MG63 (cell line): Measurements from ENCODE around the gene CHGA. TPM values are rescaled to one million over a fixed set of nuclear protein-coding genes. Genes with fewer than 3 reads are reported as not detected.

Experiments used
- DNase-seq: peaks from one replicate; pipeline ENCODE4 v3.0.0-alpha.2; 2020
- H3K27me3 ChIP-seq: fragments of 250-450 bp; sonication (Bioruptor Pico); 2 replicates; pipeline ENCODE4 v1.5.1; 2020; ENCODE audit warnings: mild to moderate bottlenecking, moderate library complexity
- H3K36me3 ChIP-seq: fragments of 250-450 bp; sonication (Bioruptor Pico); 2 replicates; pipeline ENCODE4 v1.5.1; 2020; ENCODE audit warnings: mild to moderate bottlenecking, moderate library complexity
- H3K4me3 ChIP-seq: fragments of 250-450 bp; sonication (Bioruptor Pico); 2 replicates; pipeline ENCODE4 v1.5.1; 2020; ENCODE audit warnings: mild to moderate bottlenecking, moderate library complexity
- H3K9me3 ChIP-seq: fragments of 250-450 bp; sonication (Bioruptor Pico); 2 replicates; pipeline ENCODE4 v1.5.1; 2020; ENCODE audit warnings: mild to moderate bottlenecking, moderate library complexity
- total RNA-seq: library from RNA; depleted of rRNA; stranded (reverse); fragments of >200 nt; shearing (Covaris generic); gene quantifications from 2 replicates; pipeline ENCODE4 v1.2.3, GENCODE V29; 2014; ENCODE audit warnings: low replicate concordance

CHGA gene
- total RNA-seq, 1 experiment from 2014 or later, result not detected

DNA sequence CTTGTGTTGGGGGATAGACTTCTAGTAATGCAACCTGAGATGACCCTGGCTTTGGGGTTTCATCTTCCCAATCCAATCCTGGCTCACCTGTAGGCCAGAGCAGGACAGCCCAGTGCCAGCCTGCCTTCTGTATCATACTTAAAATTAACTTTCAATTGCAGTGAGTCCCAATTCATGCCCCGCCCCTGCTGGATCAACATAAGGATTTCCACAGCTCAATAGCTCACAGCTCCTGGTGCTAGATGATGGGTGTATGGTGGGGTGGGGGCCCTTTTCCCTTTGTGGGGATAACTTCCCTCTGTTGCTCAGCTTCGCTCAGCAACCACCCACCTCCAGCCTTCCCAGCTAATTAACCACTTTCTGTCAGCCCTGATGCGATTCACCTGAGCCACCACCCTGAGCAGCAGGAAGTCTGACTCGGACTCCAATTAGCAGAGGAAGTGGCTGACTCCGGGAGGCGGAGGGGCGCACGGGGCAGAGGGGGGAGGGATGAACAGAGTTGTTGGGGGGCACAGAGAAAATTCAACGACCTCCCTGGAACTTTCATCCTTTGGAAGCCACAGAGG lies 24.3 kb upstream of the CHGA start:
- no peaks in the 10 kb centered on the region for H3K9me3 ChIP-seq
- no peak for DNase-seq

DNA sequence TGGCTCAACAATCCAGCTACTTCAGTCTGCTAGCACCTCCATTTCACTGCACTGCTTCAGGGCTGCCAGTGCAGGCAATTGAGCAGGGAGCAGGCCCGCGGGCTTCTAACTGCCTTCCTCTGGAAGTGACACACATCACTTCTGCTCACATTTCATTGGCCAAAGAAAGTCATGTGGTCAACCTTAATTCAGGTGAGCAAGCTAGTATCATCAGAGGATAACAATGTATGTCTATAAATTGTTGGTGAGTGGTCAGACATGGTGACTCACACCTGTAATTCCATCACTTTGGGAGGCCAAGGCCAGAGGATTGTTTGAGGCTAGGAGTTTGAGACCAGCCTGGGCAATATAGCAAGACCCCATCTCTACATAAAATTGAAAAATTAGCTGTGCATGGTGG lies 22.3 kb upstream of the CHGA start:
- no peaks in the 10 kb centered on the region for H3K36me3 ChIP-seq
- no peak for DNase-seq
- no peaks in the 10 kb centered on the region for H3K9me3 ChIP-seq
- H3K27me3 ChIP-seq, result 0 out of 2 replicates have a peak, but pooled peaks cover 3% of the 10 kb centered on the region
- H3K4me3 ChIP-seq, result no peak overlapping the region

More for the DNA sequence above, 24.3 kb upstream of the CHGA start:
- Histone ChIP-seq H3K36me3 (no peaks in the 10 kb centered on the region), H3K27me3 (0 out of 2 replicates have a peak, but pooled peaks cover 3% of the 10 kb centered on the region), H3K4me3 (no peak overlapping the region)

DNA sequence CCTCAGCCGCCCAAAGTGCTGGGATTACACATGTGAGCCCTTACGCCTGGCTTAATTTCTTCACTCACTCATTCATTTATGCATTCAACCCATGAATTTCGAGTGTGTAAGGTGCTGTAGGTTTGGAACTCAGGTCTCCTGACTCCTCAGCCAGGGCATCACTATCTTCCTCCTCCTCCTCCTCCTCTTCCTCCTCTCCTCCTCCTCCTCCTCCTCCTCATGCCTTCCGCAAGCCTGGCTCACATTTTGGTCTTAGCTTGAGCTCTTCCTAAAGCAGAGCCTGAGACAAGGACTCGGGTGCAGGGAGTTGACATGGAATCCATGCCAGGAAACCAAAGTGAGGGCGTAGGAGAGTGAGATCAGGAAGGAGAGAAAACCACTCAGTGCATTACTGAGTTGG lies 20.8 kb upstream of the CHGA start:
- no peak for DNase-seq
- Histone ChIP-seq H3K9me3 (no peaks in the 10 kb centered on the region), H3K4me3 (no peak overlapping the region), H3K27me3 (0 out of 2 replicates have a peak, but pooled peaks cover 3% of the 10 kb centered on the region), H3K36me3 (no peaks in the 10 kb centered on the region)

DNA sequence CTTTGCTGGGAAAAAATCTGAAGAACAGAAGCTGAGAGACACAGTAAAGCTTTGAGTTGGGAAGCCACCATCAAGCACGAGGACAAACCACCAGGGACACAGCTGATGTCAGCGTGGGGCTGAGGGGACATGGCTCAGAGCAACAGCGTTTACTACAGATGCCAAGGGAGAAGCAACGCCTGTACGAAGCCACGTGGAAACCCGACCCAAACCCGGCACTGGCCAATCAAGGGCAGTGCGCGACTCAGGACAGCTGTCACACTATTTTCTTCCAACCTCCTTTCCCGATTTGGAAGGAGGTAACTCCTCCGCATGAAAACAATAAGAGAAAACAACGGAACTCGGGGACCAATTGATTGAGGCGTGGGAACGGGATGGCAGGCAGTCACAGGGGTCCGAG lies 20.2 kb upstream of the CHGA start:
- H3K4me3 ChIP-seq, result no peak overlapping the region
- 0 out of 2 replicates have a peak, but pooled peaks cover 3% of the 10 kb centered on the region for H3K27me3 ChIP-seq
- no peaks in the 10 kb centered on the region for H3K9me3 ChIP-seq
- no peak for DNase-seq
- no peaks in the 10 kb centered on the region for H3K36me3 ChIP-seq

DNA sequence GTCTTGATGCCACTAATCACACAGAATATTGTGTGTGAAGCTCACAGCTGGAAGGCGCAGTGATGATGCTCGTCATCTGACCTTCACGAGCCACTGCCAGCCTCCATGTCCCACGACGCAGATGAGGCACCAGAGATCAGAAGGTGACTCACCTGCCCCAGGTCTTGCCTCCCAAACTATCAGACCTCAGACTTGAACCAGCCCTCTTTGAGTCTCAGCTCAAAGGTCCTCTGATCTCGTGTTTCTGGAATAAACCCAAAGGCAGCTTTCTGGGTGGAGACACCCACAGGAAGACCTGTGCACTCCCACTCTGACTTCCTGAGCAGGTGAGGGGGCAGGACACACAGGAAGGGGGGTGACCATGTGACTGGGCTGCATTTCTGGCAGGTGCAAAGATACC lies 19.6 kb upstream of the CHGA start:
- H3K4me3 ChIP-seq, result no peak overlapping the region
- no peaks in the 10 kb centered on the region for H3K9me3 ChIP-seq
- DNase-seq, result no peak
- no peaks in the 10 kb centered on the region for H3K36me3 ChIP-seq
- 0 out of 2 replicates have a peak, but pooled peaks cover 3% of the 10 kb centered on the region for H3K27me3 ChIP-seq

DNA sequence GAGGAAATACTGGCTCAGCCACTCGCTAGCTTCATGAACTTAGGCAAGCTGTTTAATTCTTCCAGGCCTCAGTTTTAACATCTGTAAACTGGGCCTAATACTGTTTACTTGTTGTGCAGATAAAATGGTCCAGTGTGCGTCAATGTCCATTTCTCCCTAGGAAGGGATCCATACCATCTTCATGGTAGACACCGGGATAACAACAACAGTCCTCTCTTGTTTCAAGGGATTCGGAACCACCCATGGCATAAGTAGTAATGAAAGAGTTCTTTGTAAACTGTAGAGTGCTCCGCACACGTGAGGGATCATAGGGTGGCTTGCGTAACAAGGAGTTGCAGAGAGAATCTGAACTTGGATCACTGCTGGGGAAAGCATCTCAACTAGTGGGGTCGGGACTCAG lies 17.3 kb upstream of the CHGA start:
- H3K27me3 ChIP-seq, result 0 out of 2 replicates have a peak, but pooled peaks cover 3% of the 10 kb centered on the region
- H3K4me3 ChIP-seq, result no peak overlapping the region
- no peak for DNase-seq
- H3K36me3 ChIP-seq, result no peaks in the 10 kb centered on the region
- H3K9me3 ChIP-seq, result no peaks in the 10 kb centered on the region

DNA sequence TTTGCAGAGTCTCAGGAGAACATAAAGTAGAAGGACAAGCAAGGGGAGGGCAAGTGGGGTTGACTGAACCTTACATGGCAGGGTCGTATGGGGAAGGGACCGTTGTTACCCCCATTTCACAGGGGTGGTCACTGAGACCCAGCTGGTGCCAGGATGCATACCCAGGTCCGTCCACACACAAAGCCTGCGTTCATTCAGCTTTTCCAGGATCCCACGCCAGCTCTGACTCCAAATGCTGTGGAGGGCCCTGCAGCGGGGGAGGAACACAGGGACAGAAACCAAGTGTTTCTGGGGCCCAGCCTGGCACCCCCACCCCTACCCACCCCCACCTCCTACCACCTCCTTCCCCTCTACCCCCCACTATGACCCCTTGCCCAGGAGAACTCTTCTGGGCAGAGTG lies 16.5 kb upstream of the CHGA start:
- no peak for DNase-seq
- Histone ChIP-seq H3K36me3 (no peaks in the 10 kb centered on the region), H3K9me3 (no peaks in the 10 kb centered on the region), H3K4me3 (no peak overlapping the region), H3K27me3 (0 out of 2 replicates have a peak, but pooled peaks cover 3% of the 10 kb centered on the region)

DNA sequence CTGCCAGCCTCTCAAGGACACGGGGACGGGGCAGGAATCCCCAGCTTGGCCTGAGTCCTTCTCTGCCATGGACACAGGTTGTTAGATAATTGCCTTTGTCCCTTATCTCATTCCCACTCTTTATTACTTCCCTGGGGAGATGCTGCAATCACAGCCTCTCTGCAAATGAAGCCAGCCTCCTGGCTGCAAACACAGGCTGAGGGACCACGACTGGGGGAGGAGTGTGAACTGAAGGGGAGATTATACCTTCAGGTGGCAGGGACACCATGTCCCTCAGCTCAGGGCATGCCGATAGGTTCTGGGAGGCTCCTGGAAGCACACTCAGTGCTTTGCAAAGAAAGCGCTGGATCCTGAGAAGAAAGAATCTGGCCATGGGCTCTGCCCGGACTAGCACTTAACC lies 16.1 kb upstream of the CHGA start:
- H3K4me3 ChIP-seq, result no peak overlapping the region
- no peaks in the 10 kb centered on the region for H3K9me3 ChIP-seq
- 0 out of 2 replicates have a peak, but pooled peaks cover 3% of the 10 kb centered on the region for H3K27me3 ChIP-seq
- no peaks in the 10 kb centered on the region for H3K36me3 ChIP-seq
- no peak for DNase-seq

DNA sequence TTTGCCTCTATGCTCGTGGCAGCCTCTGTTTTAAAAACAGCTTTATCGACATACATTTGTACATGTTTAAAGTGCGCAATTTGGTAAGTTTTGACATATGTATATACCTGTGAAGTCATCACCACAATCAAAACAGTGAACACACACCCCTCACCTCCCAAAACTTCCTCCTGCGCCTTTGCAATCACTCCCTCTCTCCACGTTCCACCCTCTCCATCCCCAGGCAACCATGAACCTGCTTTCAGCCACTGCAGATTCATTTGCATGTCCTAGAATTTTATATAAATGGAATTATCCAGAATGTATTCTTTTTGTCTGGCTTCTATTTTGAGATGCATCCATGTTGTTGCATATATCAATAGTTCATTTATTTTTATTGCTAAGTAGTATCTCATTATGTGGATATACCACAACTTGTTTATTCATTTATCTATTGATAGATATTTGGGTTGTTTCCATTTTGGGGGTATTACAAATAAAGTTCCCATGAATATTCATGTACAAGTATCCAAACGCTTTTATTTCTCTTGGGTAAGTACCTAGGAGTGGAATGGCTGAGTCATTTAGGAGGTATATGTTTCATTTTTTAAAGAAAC lies 15.5 kb upstream of the CHGA start:
- no peak overlapping the region for H3K4me3 ChIP-seq
- no peak for DNase-seq
- H3K9me3 ChIP-seq, result no peaks in the 10 kb centered on the region
- no peaks in the 10 kb centered on the region for H3K36me3 ChIP-seq
- 0 out of 2 replicates have a peak, but pooled peaks cover 1% of the 10 kb centered on the region for H3K27me3 ChIP-seq

DNA sequence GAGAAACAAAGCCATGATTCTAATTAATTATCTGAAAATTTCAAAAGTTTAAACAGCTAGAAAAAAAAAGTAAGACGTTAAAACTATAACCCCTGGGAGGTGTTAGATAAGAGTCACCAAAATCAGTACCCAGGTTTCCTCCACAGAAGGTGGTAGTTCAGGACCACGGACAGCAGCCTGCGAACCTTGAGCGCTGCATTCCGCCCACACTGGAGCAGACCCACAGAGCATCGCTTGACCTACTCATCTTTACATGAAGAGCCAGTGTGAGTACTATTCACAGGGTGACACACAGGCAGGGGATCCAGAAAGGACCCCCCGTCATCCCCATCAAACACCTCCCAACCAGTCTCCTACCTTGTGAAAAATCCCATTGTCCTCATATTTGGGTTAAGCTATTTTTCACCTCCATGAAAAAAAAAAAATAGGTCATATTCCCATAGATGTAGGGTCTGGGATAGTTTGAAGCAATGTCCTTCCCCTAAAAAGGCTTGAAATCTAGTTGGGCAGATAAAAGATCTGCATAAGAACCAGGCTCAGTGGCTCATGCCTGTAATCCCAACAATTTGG lies 8.8 kb upstream of the CHGA start:
- H3K9me3 ChIP-seq, result no peaks in the 10 kb centered on the region
- no peaks in the 10 kb centered on the region for H3K27me3 ChIP-seq
- DNase-seq, result no peak
- H3K36me3 ChIP-seq, result no peaks in the 10 kb centered on the region
- no peak overlapping the region for H3K4me3 ChIP-seq

DNA sequence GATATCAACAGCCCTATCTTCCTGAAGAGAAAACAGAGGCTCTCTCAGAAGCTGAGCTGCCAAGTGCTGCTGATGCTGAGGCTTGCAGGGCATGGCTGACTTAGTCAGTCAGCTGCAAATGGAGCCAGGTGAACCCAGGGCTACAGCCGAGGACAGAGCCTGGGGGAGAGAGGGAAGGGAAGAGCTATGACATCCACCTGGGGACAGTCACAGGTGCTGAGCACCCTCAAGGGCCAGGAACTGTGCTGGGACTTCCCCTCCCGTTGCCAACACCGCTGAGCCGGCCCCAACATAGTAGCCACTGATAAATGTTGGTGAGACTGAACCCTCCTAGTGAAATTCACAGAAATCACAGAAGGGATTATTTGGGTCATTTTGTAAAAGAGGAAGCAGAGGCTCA lies 6.7 kb upstream of the CHGA start:
- H3K4me3 ChIP-seq, result no peak overlapping the region
- H3K36me3 ChIP-seq, result no peaks in the 10 kb centered on the region
- no peaks in the 10 kb centered on the region for H3K9me3 ChIP-seq
- DNase-seq, result no peak
- no peaks in the 10 kb centered on the region for H3K27me3 ChIP-seq

DNA sequence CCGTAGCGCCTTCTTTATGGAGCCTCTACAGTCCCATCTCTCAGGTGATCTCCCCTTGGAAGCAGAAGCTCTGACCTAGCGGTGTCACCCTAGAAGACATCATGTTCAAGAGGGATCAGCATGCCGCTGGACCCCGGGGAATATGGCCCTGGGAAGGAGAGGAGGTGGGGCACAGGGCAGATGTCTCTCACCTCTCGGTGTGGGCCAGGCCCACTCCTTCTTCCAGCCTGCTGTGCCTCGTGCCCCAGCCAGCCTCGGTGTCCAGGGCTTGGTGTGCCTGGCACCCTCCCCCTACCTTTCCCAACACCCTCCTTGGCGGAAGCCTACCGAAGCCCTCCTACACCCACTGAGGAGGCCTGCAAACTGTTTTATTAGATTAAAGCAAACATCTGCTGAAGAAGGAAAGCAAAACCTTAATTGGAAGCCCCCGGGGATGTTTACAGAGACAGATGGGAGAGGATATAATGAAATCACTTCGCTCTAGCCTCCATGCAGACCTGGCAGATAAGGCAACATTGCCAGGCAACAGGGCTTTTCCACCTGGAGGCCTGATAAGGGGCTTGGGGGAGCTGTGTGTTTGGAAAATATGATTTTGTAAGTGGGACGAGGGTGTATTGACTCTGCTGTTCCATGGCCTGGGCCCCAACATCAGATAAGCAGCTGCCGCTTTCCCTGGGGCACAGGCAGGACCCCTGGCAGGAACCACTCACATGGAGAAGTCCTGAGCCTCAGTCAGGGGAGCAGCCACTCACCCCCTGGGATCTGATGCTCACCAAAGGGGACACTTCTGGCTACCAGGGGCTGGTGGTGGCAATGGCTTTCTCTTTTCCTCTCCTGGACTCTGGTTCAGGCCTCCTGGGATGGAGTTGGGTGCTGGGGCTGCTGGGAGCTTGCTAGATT lies 5.7 kb upstream of the CHGA start:
- H3K27me3 ChIP-seq, result no peaks in the 10 kb centered on the region; the same call in 1 of the 2 replicates
- H3K36me3 ChIP-seq, result no peaks in the 10 kb centered on the region
- DNase-seq, result no peak
- H3K4me3 ChIP-seq, result no peak overlapping the region
- H3K9me3 ChIP-seq, result no peaks in the 10 kb centered on the region

DNA sequence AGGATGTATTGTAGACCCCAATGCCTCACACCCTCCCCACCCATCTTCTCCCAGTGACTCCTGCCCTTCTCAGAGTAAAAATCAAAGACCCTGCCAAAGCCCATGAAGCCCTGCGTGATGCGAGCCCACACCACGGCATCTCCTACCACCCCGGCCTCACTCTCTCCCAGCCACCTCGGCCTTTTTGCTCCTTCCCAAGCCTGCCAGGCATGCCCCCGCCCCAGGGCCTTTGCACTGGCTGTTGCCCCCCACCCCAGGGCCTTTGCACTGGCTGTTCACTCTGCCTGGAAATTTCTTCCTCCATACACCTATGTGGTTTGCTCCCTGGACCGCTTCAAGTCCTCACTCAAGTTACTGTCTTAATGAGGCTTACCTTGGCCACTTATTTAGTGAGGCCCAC lies 5.0 kb upstream of the CHGA start:
- DNase-seq, result no peak
- no peaks in the 10 kb centered on the region for H3K36me3 ChIP-seq
- H3K9me3 ChIP-seq, result no peaks in the 10 kb centered on the region
- no peak overlapping the region for H3K4me3 ChIP-seq
- peaks cover 3% of the 10 kb centered on the region; the same call in 1 of the 2 replicates for H3K27me3 ChIP-seq

DNA sequence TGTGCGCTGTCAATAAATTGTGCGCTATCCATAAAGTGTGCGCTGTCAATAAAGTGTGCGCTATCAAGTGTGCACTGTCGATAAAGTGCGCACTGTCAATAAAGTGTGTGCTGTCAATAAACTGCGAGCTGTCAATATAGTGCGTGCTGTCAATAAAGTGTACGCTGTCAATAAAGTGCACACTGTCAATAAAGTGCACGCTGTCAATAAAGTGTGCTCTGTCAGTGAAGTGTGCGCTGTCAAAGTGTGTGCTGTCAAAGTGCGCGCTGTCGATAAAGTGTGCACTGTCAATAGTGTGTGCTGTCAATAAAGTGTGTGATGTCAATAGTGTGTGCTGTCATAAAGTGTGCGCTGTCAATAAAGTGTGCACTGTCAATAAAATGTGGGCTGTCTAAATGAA lies 2.9 kb upstream of the CHGA start:
- no peak for DNase-seq
- Histone ChIP-seq H3K36me3 (no peaks in the 10 kb centered on the region), H3K9me3 (no peaks in the 10 kb centered on the region), H3K27me3 (peaks cover 3% of the 10 kb centered on the region; the same call in 1 of the 2 replicates), H3K4me3 (no peak overlapping the region)

DNA sequence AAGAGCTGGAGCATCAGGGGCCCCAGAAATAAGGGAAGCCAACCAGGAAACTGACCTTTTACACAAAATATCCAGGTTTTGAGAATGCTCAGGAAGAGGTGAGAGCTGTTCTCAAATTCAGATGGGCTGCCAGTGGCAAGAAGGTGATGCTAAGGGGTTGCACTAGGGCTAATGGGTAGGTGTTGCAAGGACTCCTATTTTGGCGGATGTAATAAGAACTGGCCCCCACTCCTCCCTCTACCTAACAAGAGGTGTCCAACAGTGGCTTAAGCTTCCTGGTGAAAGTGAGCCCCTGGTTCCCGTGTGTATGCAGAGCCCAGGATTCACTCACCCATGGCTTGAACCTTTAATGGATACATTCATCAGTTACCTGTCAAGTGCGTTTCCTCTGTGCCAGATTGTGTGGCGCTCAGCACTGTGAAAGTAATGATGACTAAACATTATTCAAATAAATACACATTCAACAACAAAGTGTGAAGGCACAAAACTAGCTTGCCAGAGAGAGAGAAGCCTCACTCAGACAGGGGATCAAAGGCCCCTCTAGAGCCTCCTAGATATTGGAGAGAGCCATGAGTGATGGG lies 705 bp upstream of the CHGA start:
- H3K9me3 ChIP-seq, result no peaks in the 10 kb centered on the region
- H3K4me3 ChIP-seq, result no peak overlapping the region
- H3K36me3 ChIP-seq, result no peaks in the 10 kb centered on the region
- no peak for DNase-seq
- peaks cover 3% of the 10 kb centered on the region; the same call in 1 of the 2 replicates for H3K27me3 ChIP-seq

DNA sequence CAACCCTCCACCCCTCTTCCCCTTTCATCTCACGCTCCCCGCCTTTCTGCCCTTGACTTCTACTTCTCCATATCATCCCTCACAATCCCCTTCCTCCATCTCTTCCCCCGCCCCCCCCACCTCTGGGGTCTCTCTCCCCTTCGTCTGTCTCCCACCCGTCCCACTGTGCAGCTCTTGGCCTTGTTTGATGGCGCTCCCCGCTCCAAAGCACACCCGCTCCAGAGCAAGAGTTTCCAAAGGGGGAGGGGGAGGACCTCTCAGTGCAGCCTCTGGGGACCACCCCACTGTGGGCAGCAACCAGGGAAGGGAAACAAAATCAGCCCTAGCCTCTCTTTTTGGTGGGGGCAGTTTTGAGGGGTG lies 774 bp downstream of the CHGA start:
- Histone ChIP-seq H3K27me3 (peaks cover 3% of the 10 kb centered on the region; the same call in 1 of the 2 replicates), H3K9me3 (no peaks in the 10 kb centered on the region), H3K36me3 (no peaks in the 10 kb centered on the region), H3K4me3 (no peak overlapping the region)
- no peak for DNase-seq

DNA sequence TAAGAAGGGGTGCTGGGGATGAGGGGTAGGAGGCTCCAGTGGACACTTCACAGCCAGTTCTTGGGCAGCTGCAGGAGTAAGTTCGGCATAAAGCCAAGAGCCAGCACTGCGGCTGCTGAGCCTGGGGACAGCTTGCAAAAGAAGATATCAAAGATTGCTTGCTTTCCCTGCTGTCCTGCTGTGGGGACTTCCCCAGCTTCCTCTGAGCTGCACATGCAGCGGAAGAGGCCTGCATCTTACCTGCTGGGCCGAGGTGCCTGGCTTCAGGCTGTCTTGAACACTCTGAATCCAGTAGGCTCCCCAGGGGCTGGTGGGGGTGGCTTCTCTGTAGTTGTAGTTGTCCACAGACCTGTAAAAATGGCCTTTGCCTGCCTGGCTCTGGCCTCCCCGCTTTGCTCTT lies 1.3 kb downstream of the CHGA start:
- no peaks in the 10 kb centered on the region for H3K9me3 ChIP-seq
- H3K4me3 ChIP-seq, result no peak overlapping the region
- no peak for DNase-seq
- H3K36me3 ChIP-seq, result no peaks in the 10 kb centered on the region
- H3K27me3 ChIP-seq, result peaks cover 3% of the 10 kb centered on the region; the same call in 1 of the 2 replicates
